SK-N-SH (cell line): ENCODE measurements around the gene CCDC154. TPM values are rescaled to one million over a fixed set of nuclear protein-coding genes. Genes with fewer than 3 reads are reported as not detected.

Experiments
- CTCF ChIA-PET: fragments of 300-600, 350-600 bp; formaldehyde crosslinking; extraction: SDS; loops from one replicate; lab custom pipeline; 2021; lab: Yijun Ruan, JAX
- POLR2A ChIA-PET: fragments of 350-600 bp; sonication (Branson Sonifier 250); formaldehyde crosslinking; extraction: SDS; loops from one replicate; lab custom pipeline; 2020; ENCODE audit warnings: antibody characterized with exemption, inconsistent platforms; lab: Yijun Ruan, JAX
- DNase-seq: peaks from one replicate; pipeline ENCODE4 v3.0.0; 2012
- H2AFZ ChIP-seq: fragments of 200-600 bp; sonication (generic); 2 replicates; pipeline ENCODE4 v1.8.1; 2016; ENCODE audit warnings: antibody characterized with exemption, mild to moderate bottlenecking, low read depth
- H3F3A ChIP-seq: fragments of 200-600 bp; sonication (generic); replicated peaks from 2 replicates; pipeline ENCODE3; 2016; ENCODE audit warnings: antibody characterized with exemption, mild to moderate bottlenecking; ENCODE audit not compliant: insufficient read depth
- H3K27ac ChIP-seq, 2 experiments: fragments of 200-500 bp in 1 of 2; fragments of 200-600 bp in 1 of 2; sonication (Bioruptor generic) in 1 of 2; sonication (generic), shearing (Covaris generic) in 1 of 2; 2 replicates each; pipeline versions ENCODE4 v1.5.1 to v1.6.1; 2014 to 2016; ENCODE audit warnings: low read depth in 2 of 2, inconsistent platforms in 1 of 2, low read length in 1 of 2, mild to moderate bottlenecking in 1 of 2, mixed read lengths in 1 of 2
- H3K27me3 ChIP-seq: fragments of 200-600 bp; sonication (generic), shearing (Covaris generic); 2 replicates; pipeline ENCODE4 v1.6.1; 2016; ENCODE audit warnings: mixed run types; ENCODE audit not compliant: insufficient read depth
- H3K36me3 ChIP-seq, 2 experiments: fragments of 200-500 bp in 1 of 2; fragments of 200-600 bp in 1 of 2; sonication (Bioruptor generic) in 1 of 2; sonication (generic) in 1 of 2; replicated peaks in 1 of 2; 2 replicates each; pipeline versions ENCODE3 to v1.5.1; 2014 to 2016; ENCODE audit warnings: low read length in 1 of 2, mild to moderate bottlenecking in 1 of 2; ENCODE audit not compliant: insufficient read depth in 2 of 2, control insufficient read depth in 1 of 2
- H3K4me1 ChIP-seq, 2 experiments: fragments of 200-500 bp in 1 of 2; fragments of 200-600 bp in 1 of 2; sonication (Bioruptor generic) in 1 of 2; sonication (generic), shearing (Covaris generic) in 1 of 2; 2 replicates each; pipeline versions ENCODE4 v1.5.1 to v1.6.1; 2014 to 2016; ENCODE audit warnings: low read depth in 1 of 2, low read length in 1 of 2, mixed run types in 1 of 2; ENCODE audit not compliant: insufficient read depth in 2 of 2, control insufficient read depth in 1 of 2
- H3K4me2 ChIP-seq: fragments of 200-600 bp; sonication (generic), shearing (Covaris generic); 2 replicates; pipeline ENCODE4 v1.6.1; 2017; ENCODE audit warnings: mixed run types
- H3K4me3 ChIP-seq, 2 experiments: fragments of 200-500 bp in 1 of 2; fragments of 200-600 bp in 1 of 2; sonication (Bioruptor generic) in 1 of 2; sonication (generic), shearing (Covaris generic) in 1 of 2; 2 replicates each; pipeline versions ENCODE4 v1.5.1 to v1.8.1; 2014 to 2016; ENCODE audit warnings: low read depth in 2 of 2, inconsistent platforms in 1 of 2, low read length in 1 of 2, mild to moderate bottlenecking in 1 of 2, mixed read lengths in 1 of 2, moderate library complexity in 1 of 2
- H3K79me2 ChIP-seq: fragments of 200-600 bp; sonication (generic); 2 replicates; pipeline ENCODE4 v1.8.1; 2017; ENCODE audit warnings: mild to moderate bottlenecking; ENCODE audit not compliant: insufficient read depth
- H3K9ac ChIP-seq: fragments of 200-600 bp; sonication (generic); 2 replicates; pipeline ENCODE4 v1.6.1; 2017; ENCODE audit warnings: mixed run types
- H3K9me2 ChIP-seq: fragments of 200-600 bp; sonication (generic); 2 replicates; pipeline ENCODE4 v1.6.1; 2017; ENCODE audit warnings: mixed run types
- H3K9me3 ChIP-seq: fragments of 200-600 bp; sonication (generic); 2 replicates; pipeline ENCODE4 v1.6.1; 2017; ENCODE audit warnings: mixed run types, mild to moderate bottlenecking, moderate library complexity
- H4K20me1 ChIP-seq: fragments of 200-600 bp; sonication (generic); 2 replicates; pipeline ENCODE4 v1.6.1; 2017; ENCODE audit warnings: mild to moderate bottlenecking, mixed run types; ENCODE audit not compliant: insufficient read depth
- ELF1 ChIP-seq: IDR thresholded peaks from 2 replicates; pipeline ENCODE4 v1.4.0; 2012
- EP300 ChIP-seq, 2 experiments: IDR thresholded peaks; 2 replicates each; pipeline versions ENCODE4 v1.4.0 to v1.6.1; 2012; ENCODE audit warnings: borderline replicate concordance in 1 of 2, low read depth in 1 of 2, low read length in 1 of 2
- GABPA ChIP-seq: IDR thresholded peaks from 2 replicates; pipeline ENCODE4 v1.4.0; 2012; ENCODE audit warnings: low read depth, mild to moderate bottlenecking
- JUND ChIP-seq: IDR thresholded peaks from 2 replicates; pipeline ENCODE4 v1.4.0; 2012
- NFIC ChIP-seq: IDR thresholded peaks from 2 replicates; pipeline ENCODE4 v1.4.0; 2012; ENCODE audit warnings: borderline replicate concordance
- NRF1 ChIP-seq: IDR thresholded peaks from 2 replicates; pipeline ENCODE4 v1.6.1; 2012; ENCODE audit warnings: low read depth, mild to moderate bottlenecking, low read length
- POLR2AphosphoS5 ChIP-seq: IDR thresholded peaks from 2 replicates; pipeline ENCODE4 v1.6.1; 2012; ENCODE audit warnings: low read depth, low read length
- RFX5 ChIP-seq: IDR thresholded peaks from 2 replicates; pipeline ENCODE4 v1.6.1; 2012; ENCODE audit warnings: mild to moderate bottlenecking, improper control_type of control experiment, low read length
- TCF12 ChIP-seq: IDR thresholded peaks from 2 replicates; pipeline ENCODE4 v1.4.0; 2012
- WGBS: methylation state at CpG from one replicate; pipeline ENCODE4 v1.1.6; 2017; ENCODE audit warnings: low lambda C conversion rate; 5-methylcytosine and 5-hydroxymethylcytosine counted together
- polyA plus RNA-seq, 3 experiments: library from polyadenylated mRNA; depleted of rRNA; stranded (reverse); fragments of >200 nt; gene quantifications; 2 replicates each; pipeline ENCODE4 v1.2.3, GENCODE V29; 2012
- TF ChIP-seq, protein P1 (sequence below): IDR thresholded peaks from 2 replicates; pipeline ENCODE4; 2012
- TF ChIP-seq, protein P2 (sequence below): fragments of 200-600 bp; sonication (generic); IDR thresholded peaks from 2 replicates; pipeline ENCODE4 v1.6.1; 2017; ENCODE audit warnings: antibody characterized with exemption, mild to moderate bottlenecking, moderate library complexity
- TF ChIP-seq, protein P3 (sequence below): IDR thresholded peaks from 2 replicates; pipeline ENCODE4 v1.6.1; 2012; ENCODE audit warnings: mild to moderate bottlenecking, low read depth, low read length, moderate library complexity
- TF ChIP-seq, protein P4 (sequence below): fragments of 150-350 bp; IDR thresholded peaks from 2 replicates; pipeline ENCODE4 v1.6.1; 2016; ENCODE audit warnings: mild to moderate bottlenecking, low read depth, low read length

The CCDC154 gene
- polyA plus RNA-seq, 1 of the 3 experiments (the other 2 are of a cell fraction), result 0.35 TPM

DNA sequence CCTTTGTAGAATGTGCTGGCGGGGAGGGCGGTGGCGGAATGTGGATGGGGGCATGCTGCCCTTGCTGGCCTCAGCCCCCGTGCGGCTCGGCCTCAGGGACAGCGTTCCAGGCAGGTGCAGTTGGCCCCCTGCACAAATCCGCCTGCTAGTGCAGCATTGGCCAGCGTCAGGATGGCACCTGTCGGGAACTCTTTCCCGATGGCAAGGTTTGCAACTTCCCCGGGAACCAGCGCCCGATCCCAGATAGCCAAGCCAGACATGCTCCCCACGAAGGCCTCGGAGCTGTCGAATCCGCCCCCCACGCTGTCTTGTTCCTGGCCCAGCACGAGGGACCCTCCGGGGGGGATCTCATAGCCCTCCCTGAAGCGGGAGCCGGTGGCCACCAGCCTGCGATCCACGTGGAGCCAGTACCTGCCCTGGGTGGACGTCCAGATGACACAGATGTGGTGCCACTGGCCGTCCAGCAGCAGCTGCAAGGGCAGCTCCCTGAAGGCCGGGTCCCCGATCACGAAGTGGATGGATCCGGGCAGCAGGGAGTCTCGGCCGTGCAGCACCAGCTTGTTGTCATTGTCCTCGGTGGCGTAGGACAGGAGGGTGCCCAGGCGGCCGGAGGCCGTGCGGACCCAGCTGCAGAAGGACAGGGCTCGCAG is 41.6 kb upstream of the CCDC154 start:
- CTCF ChIA-PET, result no interaction called here
- H3K27ac ChIP-seq, result no peak overlapping the region
- no peak overlapping the region for H3K4me3 ChIP-seq
- H3K9me2 ChIP-seq, result no peaks in the 10 kb centered on the region
- no peaks in the 10 kb centered on the region for H4K20me1 ChIP-seq
- peaks cover 0 to 4% of the 10 kb centered on the region in 2 experiments; a peak in 1 of 4 replicates for H3K4me1 ChIP-seq
- no peak overlapping the region for H3K4me2 ChIP-seq
- no peaks in the 10 kb centered on the region for H3K79me2 ChIP-seq
- H3F3A ChIP-seq, result no peaks in the 10 kb centered on the region
- H3K36me3 ChIP-seq, result no peaks in the 10 kb centered on the region
- POLR2A ChIA-PET, result no interaction called here
- H3K9me3 ChIP-seq, result no peaks in the 10 kb centered on the region
- 76% methylated on average over 25 of the region's 40 CpGs for WGBS
- DNase-seq, result no peak
- no peak overlapping the region for H2AFZ ChIP-seq
- TF ChIP-seq NFIC, result no peak
- TF ChIP-seq TCF12, result no peak
- TF ChIP-seq POLR2AphosphoS5, result no peak
- TF ChIP-seq NRF1, result no peak
- no peak for TF ChIP-seq ELF1
- TF ChIP-seq, protein P1, sequence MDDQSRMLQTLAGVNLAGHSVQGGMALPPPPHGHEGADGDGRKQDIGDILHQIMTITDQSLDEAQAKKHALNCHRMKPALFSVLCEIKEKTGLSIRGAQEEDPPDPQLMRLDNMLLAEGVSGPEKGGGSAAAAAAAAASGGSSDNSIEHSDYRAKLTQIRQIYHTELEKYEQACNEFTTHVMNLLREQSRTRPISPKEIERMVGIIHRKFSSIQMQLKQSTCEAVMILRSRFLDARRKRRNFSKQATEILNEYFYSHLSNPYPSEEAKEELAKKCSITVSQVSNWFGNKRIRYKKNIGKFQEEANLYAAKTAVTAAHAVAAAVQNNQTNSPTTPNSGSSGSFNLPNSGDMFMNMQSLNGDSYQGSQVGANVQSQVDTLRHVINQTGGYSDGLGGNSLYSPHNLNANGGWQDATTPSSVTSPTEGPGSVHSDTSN, result no peak
- TF ChIP-seq, protein P2, sequence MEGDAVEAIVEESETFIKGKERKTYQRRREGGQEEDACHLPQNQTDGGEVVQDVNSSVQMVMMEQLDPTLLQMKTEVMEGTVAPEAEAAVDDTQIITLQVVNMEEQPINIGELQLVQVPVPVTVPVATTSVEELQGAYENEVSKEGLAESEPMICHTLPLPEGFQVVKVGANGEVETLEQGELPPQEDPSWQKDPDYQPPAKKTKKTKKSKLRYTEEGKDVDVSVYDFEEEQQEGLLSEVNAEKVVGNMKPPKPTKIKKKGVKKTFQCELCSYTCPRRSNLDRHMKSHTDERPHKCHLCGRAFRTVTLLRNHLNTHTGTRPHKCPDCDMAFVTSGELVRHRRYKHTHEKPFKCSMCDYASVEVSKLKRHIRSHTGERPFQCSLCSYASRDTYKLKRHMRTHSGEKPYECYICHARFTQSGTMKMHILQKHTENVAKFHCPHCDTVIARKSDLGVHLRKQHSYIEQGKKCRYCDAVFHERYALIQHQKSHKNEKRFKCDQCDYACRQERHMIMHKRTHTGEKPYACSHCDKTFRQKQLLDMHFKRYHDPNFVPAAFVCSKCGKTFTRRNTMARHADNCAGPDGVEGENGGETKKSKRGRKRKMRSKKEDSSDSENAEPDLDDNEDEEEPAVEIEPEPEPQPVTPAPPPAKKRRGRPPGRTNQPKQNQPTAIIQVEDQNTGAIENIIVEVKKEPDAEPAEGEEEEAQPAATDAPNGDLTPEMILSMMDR, result no peak
- TF ChIP-seq EP300 (IDR thresholded peaks at IDR 0.05; ENCODE audit: borderline replicate concordance in 1 of 2, low read depth in 1 of 2, low read length in 1 of 2), result no peak
- no peak for TF ChIP-seq JUND
- TF ChIP-seq, protein P3, sequence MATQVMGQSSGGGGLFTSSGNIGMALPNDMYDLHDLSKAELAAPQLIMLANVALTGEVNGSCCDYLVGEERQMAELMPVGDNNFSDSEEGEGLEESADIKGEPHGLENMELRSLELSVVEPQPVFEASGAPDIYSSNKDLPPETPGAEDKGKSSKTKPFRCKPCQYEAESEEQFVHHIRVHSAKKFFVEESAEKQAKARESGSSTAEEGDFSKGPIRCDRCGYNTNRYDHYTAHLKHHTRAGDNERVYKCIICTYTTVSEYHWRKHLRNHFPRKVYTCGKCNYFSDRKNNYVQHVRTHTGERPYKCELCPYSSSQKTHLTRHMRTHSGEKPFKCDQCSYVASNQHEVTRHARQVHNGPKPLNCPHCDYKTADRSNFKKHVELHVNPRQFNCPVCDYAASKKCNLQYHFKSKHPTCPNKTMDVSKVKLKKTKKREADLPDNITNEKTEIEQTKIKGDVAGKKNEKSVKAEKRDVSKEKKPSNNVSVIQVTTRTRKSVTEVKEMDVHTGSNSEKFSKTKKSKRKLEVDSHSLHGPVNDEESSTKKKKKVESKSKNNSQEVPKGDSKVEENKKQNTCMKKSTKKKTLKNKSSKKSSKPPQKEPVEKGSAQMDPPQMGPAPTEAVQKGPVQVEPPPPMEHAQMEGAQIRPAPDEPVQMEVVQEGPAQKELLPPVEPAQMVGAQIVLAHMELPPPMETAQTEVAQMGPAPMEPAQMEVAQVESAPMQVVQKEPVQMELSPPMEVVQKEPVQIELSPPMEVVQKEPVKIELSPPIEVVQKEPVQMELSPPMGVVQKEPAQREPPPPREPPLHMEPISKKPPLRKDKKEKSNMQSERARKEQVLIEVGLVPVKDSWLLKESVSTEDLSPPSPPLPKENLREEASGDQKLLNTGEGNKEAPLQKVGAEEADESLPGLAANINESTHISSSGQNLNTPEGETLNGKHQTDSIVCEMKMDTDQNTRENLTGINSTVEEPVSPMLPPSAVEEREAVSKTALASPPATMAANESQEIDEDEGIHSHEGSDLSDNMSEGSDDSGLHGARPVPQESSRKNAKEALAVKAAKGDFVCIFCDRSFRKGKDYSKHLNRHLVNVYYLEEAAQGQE, result no peak
- no peak for TF ChIP-seq GABPA
- TF ChIP-seq, protein P4, sequence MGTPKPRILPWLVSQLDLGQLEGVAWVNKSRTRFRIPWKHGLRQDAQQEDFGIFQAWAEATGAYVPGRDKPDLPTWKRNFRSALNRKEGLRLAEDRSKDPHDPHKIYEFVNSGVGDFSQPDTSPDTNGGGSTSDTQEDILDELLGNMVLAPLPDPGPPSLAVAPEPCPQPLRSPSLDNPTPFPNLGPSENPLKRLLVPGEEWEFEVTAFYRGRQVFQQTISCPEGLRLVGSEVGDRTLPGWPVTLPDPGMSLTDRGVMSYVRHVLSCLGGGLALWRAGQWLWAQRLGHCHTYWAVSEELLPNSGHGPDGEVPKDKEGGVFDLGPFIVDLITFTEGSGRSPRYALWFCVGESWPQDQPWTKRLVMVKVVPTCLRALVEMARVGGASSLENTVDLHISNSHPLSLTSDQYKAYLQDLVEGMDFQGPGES, result no peak
- TF ChIP-seq RFX5, result no peak
- no peaks in the 10 kb centered on the region for H3K27me3 ChIP-seq
- no peak overlapping the region for H3K9ac ChIP-seq
